HG03457 (cell line): ENCODE data around the gene GUK1.

Experiments used
- ATAC-seq: cut with Tn5 transposase; IDR thresholded peaks from one replicate; pipeline ENCODE4 v1.9.1; 2021; ENCODE audit warnings: moderate number of reproducible peaks; ENCODE audit not compliant: unreplicated experiment

The GUK1 gene

GRCh38 chr1:228197555-228198147 lies 57.6 kb downstream of the GUK1 start:
- no peak for ATAC-seq
